Prostate gland (tissue), 2 donors: Measurements from ENCODE around the gene MGME1.

Experiments used
- POLR2A ChIP-seq: fragments of 450-650 bp; IDR thresholded peaks from one replicate; pipeline ENCODE4 v1.6.1; 2016; ENCODE audit warnings: antibody characterized with exemption, mild to moderate bottlenecking
- POLR2AphosphoS5 ChIP-seq: sonication (generic); formaldehyde crosslinking; IDR thresholded peaks from one replicate; pipeline ENCODE4 v1.6.1; 2017; ENCODE audit warnings: antibody characterized with exemption
- TF ChIP-seq, protein P1 (sequence below), 4 experiments: fragments of 200-600 bp in 2 of 4; fragments of 450-650 bp in 2 of 4; sonication (generic) in 2 of 4; IDR thresholded peaks; 1 replicate in 3 of 4; 2 replicates in 1 of 4; pipeline ENCODE4 v1.5.1; 2016 to 2019; ENCODE audit warnings: antibody characterized with exemption in 4 of 4, mild to moderate bottlenecking in 2 of 4, moderate library complexity in 2 of 4

DNA sequence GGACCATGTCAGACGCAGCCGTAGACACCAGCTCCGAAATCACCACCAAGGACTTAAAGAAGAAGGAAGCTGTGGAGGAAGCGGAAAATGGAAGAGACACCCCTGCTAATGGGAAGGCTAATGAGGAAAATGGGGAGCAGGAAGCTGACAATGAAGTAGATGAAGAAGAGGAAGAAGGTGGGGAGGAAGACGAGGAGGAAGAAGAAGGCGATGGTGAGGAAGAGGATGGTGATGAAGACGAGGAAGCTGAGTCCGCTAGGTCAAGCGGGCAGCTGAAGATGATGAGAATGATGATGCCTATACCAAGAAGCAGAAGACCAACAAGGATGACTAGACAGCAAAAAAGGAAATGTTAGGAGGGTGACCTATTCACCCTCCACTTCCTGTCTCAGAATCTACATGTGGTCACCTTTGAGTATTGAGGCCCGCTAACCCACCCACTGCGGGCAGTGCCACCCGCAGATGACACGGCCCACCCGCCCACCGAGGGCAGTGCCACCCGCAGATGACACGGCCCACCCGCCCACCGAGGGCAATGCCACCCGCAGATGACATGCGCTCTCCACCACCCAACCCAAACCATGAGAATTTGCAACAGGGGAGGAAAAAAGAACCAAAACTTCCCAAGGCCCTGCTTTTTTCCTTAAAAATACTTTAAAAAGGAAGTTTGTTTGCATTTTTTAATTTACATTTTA is 43.3 kb downstream of the MGME1 start:
- no peak for TF ChIP-seq POLR2AphosphoS5
- TF ChIP-seq, protein P1, sequence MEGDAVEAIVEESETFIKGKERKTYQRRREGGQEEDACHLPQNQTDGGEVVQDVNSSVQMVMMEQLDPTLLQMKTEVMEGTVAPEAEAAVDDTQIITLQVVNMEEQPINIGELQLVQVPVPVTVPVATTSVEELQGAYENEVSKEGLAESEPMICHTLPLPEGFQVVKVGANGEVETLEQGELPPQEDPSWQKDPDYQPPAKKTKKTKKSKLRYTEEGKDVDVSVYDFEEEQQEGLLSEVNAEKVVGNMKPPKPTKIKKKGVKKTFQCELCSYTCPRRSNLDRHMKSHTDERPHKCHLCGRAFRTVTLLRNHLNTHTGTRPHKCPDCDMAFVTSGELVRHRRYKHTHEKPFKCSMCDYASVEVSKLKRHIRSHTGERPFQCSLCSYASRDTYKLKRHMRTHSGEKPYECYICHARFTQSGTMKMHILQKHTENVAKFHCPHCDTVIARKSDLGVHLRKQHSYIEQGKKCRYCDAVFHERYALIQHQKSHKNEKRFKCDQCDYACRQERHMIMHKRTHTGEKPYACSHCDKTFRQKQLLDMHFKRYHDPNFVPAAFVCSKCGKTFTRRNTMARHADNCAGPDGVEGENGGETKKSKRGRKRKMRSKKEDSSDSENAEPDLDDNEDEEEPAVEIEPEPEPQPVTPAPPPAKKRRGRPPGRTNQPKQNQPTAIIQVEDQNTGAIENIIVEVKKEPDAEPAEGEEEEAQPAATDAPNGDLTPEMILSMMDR (IDR thresholded peaks at IDR 0.05), result no peak
- TF ChIP-seq POLR2A, result no peak
